Tibial nerve (tissue), 4 donors: ENCODE data around the gene ID3. TPM values are rescaled to one million over a fixed set of nuclear protein-coding genes. Genes with fewer than 3 reads are reported as not detected.
"Not testable (repeated sequence)": the region's sequence is repeated elsewhere in the genome, so short reads cannot be mapped to it uniquely, and the experiment has no call there.

Experiments used
- DNase-seq, 2 donors: peaks; one replicate each; pipeline ENCODE4 v3.0.0-alpha.2; 2019; ENCODE audit warnings: low spot score in 2 of 2
- H3K27ac ChIP-seq, 4 donors: fragments of 200-600 bp; sonication (generic) in 3 of 4; one replicate each; pipeline ENCODE4 v1.5.1; 2017 to 2019; ENCODE audit warnings: mild to moderate bottlenecking in 1 of 4
- H3K27me3 ChIP-seq, 2 donors: fragments of 200-600 bp; sonication (generic) in 1 of 2; one replicate each; pipeline versions ENCODE4 v1.5.1 to v1.6.0; 2017 to 2019
- H3K36me3 ChIP-seq, 3 donors: fragments of 200-600 bp; sonication (generic); one replicate each; pipeline ENCODE4 v1.5.1; 2018 to 2019
- H3K4me1 ChIP-seq, 4 donors: fragments of 200-600 bp; sonication (generic) in 3 of 4; one replicate each; pipeline ENCODE4 v1.5.1; 2017 to 2019
- H3K4me3 ChIP-seq, 4 donors: fragments of 200-600 bp; sonication (generic) in 3 of 4; one replicate each; pipeline ENCODE4 v1.5.1; 2017 to 2019; ENCODE audit warnings: mild to moderate bottlenecking in 1 of 4, moderate library complexity in 1 of 4
- H3K9me3 ChIP-seq, 4 donors: fragments of 200-600 bp; sonication (generic) in 3 of 4; one replicate each; pipeline ENCODE4 v1.5.1; 2017 to 2019
- CTCF ChIP-seq, 5 experiments: fragments of 200-600 bp in 3 of 5; fragments of 450-650 bp in 2 of 5; sonication (generic) in 3 of 5; IDR thresholded peaks; one replicate each; pipeline ENCODE4 v1.5.1; 2016 to 2019; ENCODE audit warnings: antibody characterized with exemption in 5 of 5, mild to moderate bottlenecking in 3 of 5, moderate library complexity in 2 of 5
- EP300 ChIP-seq, 2 donors: sonication (generic); formaldehyde crosslinking; IDR thresholded peaks; one replicate each; pipeline ENCODE4 v1.6.1; 2017; ENCODE audit warnings: antibody characterized with exemption in 2 of 2, mild to moderate bottlenecking in 1 of 2
- POLR2A ChIP-seq, 2 donors: fragments of 450-650 bp; IDR thresholded peaks; one replicate each; pipeline ENCODE4 v1.6.1; 2017; ENCODE audit warnings: antibody characterized with exemption in 2 of 2, mild to moderate bottlenecking in 2 of 2, moderate library complexity in 2 of 2
- WGBS, 2 donors: methylation state at CpG; one replicate each; pipeline ENCODE4 v1.1.5; 2018; 5-methylcytosine and 5-hydroxymethylcytosine counted together
- total RNA-seq, 4 donors: library from RNA; depleted of rRNA; stranded (reverse); fragments of >200 nt; gene quantifications; one replicate each; pipeline ENCODE4 v1.1.0, GENCODE V29; 2016

Gene ID3
- total RNA-seq, 4 donors from 2014 or later: 263 to 369 (median 312) TPM

- no peak for DNase-seq
- TF ChIP-seq EP300 (IDR thresholded peaks at IDR 0.05): no peak
- no peak for TF ChIP-seq CTCF (IDR thresholded peaks at IDR 0.05)
- TF ChIP-seq POLR2A (IDR thresholded peaks at IDR 0.05): no peak
- 70 to 78% methylated on average over 5 of the region's 5 CpGs for WGBS, 2 donors
These were observed 30.3 kb upstream of the ID3 start for GRCh38 chr1:23589585-23589986.

GRCh38 chr1:23588749-23589548 lies 29.6 kb upstream of the ID3 start:
- Histone ChIP-seq H3K27me3 (no peaks in the 10 kb centered on the region), H3K27ac (no peak overlapping the region), H3K4me1 (peaks cover 0 to 12% (median 0%) of the 10 kb centered on the region in 4 donors), H3K9me3 (no peaks in the 10 kb centered on the region), H3K36me3 (no peaks in the 10 kb centered on the region), H3K4me3 (no peak overlapping the region)
- TF ChIP-seq CTCF (IDR thresholded peaks at IDR 0.05): no peak
- TF ChIP-seq POLR2A (IDR thresholded peaks at IDR 0.05): no peak
- no peak for TF ChIP-seq EP300 (IDR thresholded peaks at IDR 0.05)
- WGBS, 2 donors: 70 to 72% methylated on average over 11 of the region's 11 CpGs
- DNase-seq: no peak

More at GRCh38 chr1:23589585-23589986, 30.3 kb upstream of the ID3 start:
- H3K27ac ChIP-seq: no peak overlapping the region
- peaks cover 0 to 12% (median 0%) of the 10 kb centered on the region in 4 donors for H3K4me1 ChIP-seq
- no peaks in the 10 kb centered on the region for H3K9me3 ChIP-seq
- no peaks in the 10 kb centered on the region for H3K27me3 ChIP-seq
- no peak overlapping the region for H3K4me3 ChIP-seq
- no peaks in the 10 kb centered on the region for H3K36me3 ChIP-seq

DNA sequence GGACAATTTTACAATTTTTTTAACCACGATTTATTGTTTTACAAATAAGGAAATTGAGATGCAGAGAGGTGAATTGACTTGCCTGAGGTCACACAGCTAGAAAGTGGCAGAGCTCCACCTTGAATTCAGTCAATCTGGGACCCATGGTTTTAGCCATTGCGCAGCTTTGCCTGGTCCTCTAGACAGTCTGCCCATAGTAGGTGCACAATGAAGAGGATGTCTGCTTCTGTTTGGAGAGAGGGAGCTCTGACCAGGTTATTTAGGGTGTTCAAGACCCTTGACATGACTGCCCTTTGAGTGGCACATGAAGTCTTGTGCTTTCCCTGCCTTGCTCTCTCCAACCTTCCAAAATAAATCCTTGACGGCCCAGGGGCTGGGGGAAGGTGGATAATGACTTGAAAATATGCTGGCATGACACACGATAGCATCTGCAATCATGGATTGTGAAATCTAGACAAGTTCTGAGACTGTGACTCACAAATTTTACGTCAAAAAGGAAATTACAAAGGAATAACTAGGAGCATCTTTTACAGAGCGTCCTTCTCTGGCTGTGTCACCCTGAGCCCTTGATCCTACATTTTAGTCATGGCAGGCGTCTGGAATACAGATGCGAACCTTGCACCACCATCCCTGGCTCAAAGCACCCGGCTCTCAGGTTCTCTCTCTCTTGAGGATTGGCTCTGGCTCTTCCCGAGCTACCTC lies 26.2 kb upstream of the ID3 start:
- Histone ChIP-seq H3K9me3 (no peaks in the 10 kb centered on the region), H3K4me1 (peaks cover 0 to 3% (median 0%) of the 10 kb centered on the region in 4 donors), H3K36me3 (no peaks in the 10 kb centered on the region), H3K27me3 (no peaks in the 10 kb centered on the region), H3K4me3 (no peak overlapping the region), H3K27ac (peak overlapping the region in 1 of 4 donors; percentile 55)
- peak in 1 of 2 donors; percentile 69 for TF ChIP-seq EP300 (IDR thresholded peaks at IDR 0.05)
- no peak for TF ChIP-seq POLR2A (IDR thresholded peaks at IDR 0.05)
- TF ChIP-seq CTCF (IDR thresholded peaks at IDR 0.05): no peak
- no peak for DNase-seq
- WGBS, 2 donors: 68 to 71% methylated on average over 10 of the region's 10 CpGs

GRCh38 chr1:23583727-23584126 lies 24.4 kb upstream of the ID3 start:
- H3K4me3 ChIP-seq, H3K27ac ChIP-seq, H3K4me1 ChIP-seq, H3K36me3 ChIP-seq, H3K9me3 ChIP-seq, DNase-seq, H3K27me3 ChIP-seq: not testable (repeated sequence)

GRCh38 chr1:23582820-23583219 lies 23.5 kb upstream of the ID3 start:
- Histone ChIP-seq H3K36me3 (no peaks in the 10 kb centered on the region), H3K4me3 (no peak overlapping the region), H3K27ac (no peak overlapping the region), H3K27me3 (no peaks in the 10 kb centered on the region), H3K9me3 (no peaks in the 10 kb centered on the region), H3K4me1 (peaks cover 0 to 14% (median 12%) of the 10 kb centered on the region in 4 donors)
- WGBS, 2 donors: 91 to 92% methylated on average over 4 of the region's 4 CpGs
- no peak for DNase-seq
- TF ChIP-seq EP300 (IDR thresholded peaks at IDR 0.05) (no peak), POLR2A (IDR thresholded peaks at IDR 0.05) (no peak), CTCF (IDR thresholded peaks at IDR 0.05) (no peak)
